HG02870 (cell line): Measurements from ENCODE around the gene PRG2.
"Not testable (repeated sequence)": the region's sequence is repeated elsewhere in the genome, so short reads cannot be mapped to it uniquely, and the experiment has no call there.

ENCODE experiments used
- ATAC-seq: cut with Tn5 transposase; IDR thresholded peaks from one replicate; pipeline ENCODE4 v1.9.1; 2021; ENCODE audit warnings: mild to moderate bottlenecking, moderate library complexity; ENCODE audit not compliant: unreplicated experiment

PRG2 gene

GRCh38 chr11:57370251-57370650 is 20.2 kb downstream of the PRG2 start:
- no peak for ATAC-seq

GRCh38 chr11:57368845-57369232 is 21.6 kb downstream of the PRG2 start:
- no peak for ATAC-seq

GRCh38 chr11:57368106-57368844 is 22.2 kb downstream of the PRG2 start:
- no peak for ATAC-seq

GRCh38 chr11:57364851-57365660 is 25.4 kb downstream of the PRG2 start:
- ATAC-seq = no peak

GRCh38 chr11:57363131-57364080 is 27.0 kb downstream of the PRG2 start:
- ATAC-seq = no peak

- ATAC-seq = no peak
Measured at GRCh38 chr11:57361926-57362325, 28.5 kb downstream of the PRG2 start.

- ATAC-seq = not testable (repeated sequence)
Measured at GRCh38 chr11:57361420-57361819, 29.0 kb downstream of the PRG2 start.

GRCh38 chr11:57360991-57361390 is 29.5 kb downstream of the PRG2 start:
- ATAC-seq = no peak

- ATAC-seq = no peak
Measured at GRCh38 chr11:57359896-57360690, 30.4 kb downstream of the PRG2 start.

GRCh38 chr11:57359396-57359795 is 31.1 kb downstream of the PRG2 start:
- ATAC-seq = no peak

GRCh38 chr11:57358991-57359390 is 31.5 kb downstream of the PRG2 start:
- ATAC-seq = no peak

- no peak for ATAC-seq
Measured at GRCh38 chr11:57358543-57358961, 31.9 kb downstream of the PRG2 start.

GRCh38 chr11:57357856-57358255 is 32.6 kb downstream of the PRG2 start:
- ATAC-seq = no peak

- ATAC-seq = no peak
Measured at GRCh38 chr11:57357310-57357709, 33.1 kb downstream of the PRG2 start.

GRCh38 chr11:57356268-57356667 is 34.2 kb downstream of the PRG2 start:
- ATAC-seq = no peak

GRCh38 chr11:57354699-57355098 is 35.8 kb downstream of the PRG2 start:
- ATAC-seq = no peak

- ATAC-seq = no peak
Measured at GRCh38 chr11:57353852-57354251, 36.6 kb downstream of the PRG2 start.

GRCh38 chr11:57353446-57353845 is 37.0 kb downstream of the PRG2 start:
- no peak for ATAC-seq

- ATAC-seq = no peak
Measured at GRCh38 chr11:57353036-57353435, 37.4 kb downstream of the PRG2 start.
